Measurements from ENCODE around the gene FNDC3B. TPM values are rescaled to one million over a fixed set of nuclear protein-coding genes. Genes with fewer than 3 reads are reported as not detected.

FNDC3B gene
- total RNA-seq, 1 experiment from 2014 or later: 48.6 TPM

DNA sequence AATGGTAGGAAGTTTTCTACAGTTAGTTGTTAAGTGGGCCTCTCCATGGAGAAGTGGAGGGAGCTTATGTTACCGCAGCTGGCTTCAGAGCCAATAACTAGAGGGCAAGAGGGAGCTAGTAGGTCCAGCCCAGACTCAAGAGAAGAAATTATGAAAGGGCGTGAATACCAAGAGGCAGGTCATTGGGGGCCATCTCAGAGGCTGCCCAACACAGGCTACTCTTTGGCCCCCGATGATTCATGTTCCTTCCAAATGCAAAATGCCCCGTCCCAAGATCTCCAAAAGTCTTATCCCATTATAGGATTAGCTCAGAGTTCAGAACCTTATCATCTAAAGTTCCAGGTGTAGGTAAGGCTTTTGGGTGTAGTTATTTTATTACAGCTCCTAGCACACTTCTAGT is 94.5 kb downstream of the FNDC3B start:
- Histone ChIP-seq H3K9me3 (ENCODE audit: low read length) (no peaks in the 10 kb centered on the region), H4K20me1 (ENCODE audit: low read length) (no peaks in the 10 kb centered on the region), H3K9ac (ENCODE audit: low read length) (no peak overlapping the region), H3K4me1 (ENCODE audit: insufficient read depth, low read length) (peaks cover 87% of the 10 kb centered on the region), H3F3A (ENCODE audit: low read length, unreplicated experiment) (peaks cover 11% of the 10 kb centered on the region), H2AFZ (ENCODE audit: low read length) (no peak overlapping the region), H3K4me3 (ENCODE audit: low read length) (no peak overlapping the region), H3K27ac (ENCODE audit: low read length) (no peak overlapping the region), H3K36me3 (ENCODE audit: low read depth, low read length) (peaks cover 11% of the 10 kb centered on the region), H3K27me3 (ENCODE audit: low read length) (no peaks in the 10 kb centered on the region), H3K9me2 (replicated peaks; ENCODE audit: low read length) (no peaks in the 10 kb centered on the region), H3K79me2 (ENCODE audit: low read length) (peaks cover 80% of the 10 kb centered on the region), H3K4me2 (ENCODE audit: low read length) (no peak overlapping the region)
- TF ChIP-seq CTCF (conservative IDR thresholded peaks at IDR 0.05; ENCODE audit: low read depth, low read length) (no peak), EZH2phosphoT487 (IDR thresholded peaks at IDR 0.05; ENCODE audit: borderline replicate concordance, low read length) (no peak), EZH2 (IDR thresholded peaks at IDR 0.05; ENCODE audit: low read length, unreplicated experiment) (no peak)
- ChIA-PET CTCF (no interaction called here), POLR2A (ENCODE audit: unreplicated experiment) (no interaction called here)
- ATAC-seq: no peak
- intact Hi-C loops (cut with micrococcal nuclease): loop anchor here (5.0 kb wide), 2 partner anchors 167 to 183 kb away; no protein-coding TSS in a partner anchor
- DNase-seq: no peak
- TSS peak; percentile 11 for BruUV-seq (replicated peaks)

DNA sequence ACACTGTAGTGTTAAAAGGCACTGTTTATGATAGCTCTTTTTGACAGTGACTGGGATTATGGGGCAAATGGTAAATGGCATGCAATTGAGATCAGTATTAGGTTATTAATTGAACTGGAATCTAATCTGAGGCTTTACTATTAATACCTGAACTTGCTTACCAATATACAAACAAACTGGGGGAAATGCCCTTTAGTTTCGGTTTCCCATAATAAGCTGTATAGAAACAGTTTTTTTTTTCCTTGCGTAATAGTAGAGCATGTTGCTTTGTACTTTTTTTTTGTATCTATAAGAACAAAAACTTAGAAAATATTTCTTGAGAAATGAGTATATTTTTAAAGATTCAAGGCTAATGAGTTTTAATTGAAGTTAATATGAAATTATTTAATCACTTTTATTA is 95.0 kb downstream of the FNDC3B start:
- intact Hi-C loops (cut with micrococcal nuclease): loop anchor here (5.0 kb wide), 2 partner anchors 167 to 183 kb away; no protein-coding TSS in a partner anchor
- POLR2A ChIA-PET (ENCODE audit: unreplicated experiment): no interaction called here
- H2AFZ ChIP-seq (ENCODE audit: low read length): no peak overlapping the region
- H3K9ac ChIP-seq (ENCODE audit: low read length): no peak overlapping the region
- no peak overlapping the region for H3K27ac ChIP-seq (ENCODE audit: low read length)
- H3K4me3 ChIP-seq (ENCODE audit: low read length): no peak overlapping the region
- no peak for DNase-seq
- TF ChIP-seq CTCF (conservative IDR thresholded peaks at IDR 0.05; ENCODE audit: low read depth, low read length): no peak
- TF ChIP-seq EZH2 (IDR thresholded peaks at IDR 0.05; ENCODE audit: low read length, unreplicated experiment): no peak
- TF ChIP-seq EZH2phosphoT487 (IDR thresholded peaks at IDR 0.05; ENCODE audit: borderline replicate concordance, low read length): no peak
- H3K9me2 ChIP-seq (replicated peaks; ENCODE audit: low read length): no peaks in the 10 kb centered on the region
- no TSS peak for BruUV-seq (replicated peaks)
- ATAC-seq: no peak
- H4K20me1 ChIP-seq (ENCODE audit: low read length): no peaks in the 10 kb centered on the region
- no peaks in the 10 kb centered on the region for H3K27me3 ChIP-seq (ENCODE audit: low read length)
- H3K4me1 ChIP-seq (ENCODE audit: insufficient read depth, low read length): peaks cover 87% of the 10 kb centered on the region
- no peak overlapping the region for H3K4me2 ChIP-seq (ENCODE audit: low read length)
- H3K9me3 ChIP-seq (ENCODE audit: low read length): no peaks in the 10 kb centered on the region
- peaks cover 11% of the 10 kb centered on the region for H3K36me3 ChIP-seq (ENCODE audit: low read depth, low read length)
- CTCF ChIA-PET: no interaction called here
- peaks cover 8% of the 10 kb centered on the region for H3F3A ChIP-seq (ENCODE audit: low read length, unreplicated experiment)
- H3K79me2 ChIP-seq (ENCODE audit: low read length): peaks cover 80% of the 10 kb centered on the region

- DNase-seq (no peak), ATAC-seq (no peak)
- POLR2A ChIA-PET (ENCODE audit: unreplicated experiment): no interaction called here
- Histone ChIP-seq H3K9me3 (ENCODE audit: low read length) (no peaks in the 10 kb centered on the region), H3K9ac (ENCODE audit: low read length) (no peak overlapping the region), H3K9me2 (replicated peaks; ENCODE audit: low read length) (no peaks in the 10 kb centered on the region), H3K79me2 (ENCODE audit: low read length) (peaks cover 88% of the 10 kb centered on the region), H3K4me1 (ENCODE audit: insufficient read depth, low read length) (peaks cover 90% of the 10 kb centered on the region), H3K36me3 (ENCODE audit: low read depth, low read length) (peaks cover 11% of the 10 kb centered on the region), H3K27me3 (ENCODE audit: low read length) (no peaks in the 10 kb centered on the region), H3K27ac (ENCODE audit: low read length) (peak overlapping the region; percentile 91; the same call in 1 of the 2 replicates), H3F3A (ENCODE audit: low read length, unreplicated experiment) (peaks cover 11% of the 10 kb centered on the region), H2AFZ (ENCODE audit: low read length) (no peak overlapping the region), H4K20me1 (ENCODE audit: low read length) (no peaks in the 10 kb centered on the region), H3K4me2 (ENCODE audit: low read length) (no peak overlapping the region), H3K4me3 (ENCODE audit: low read length) (no peak overlapping the region)
- CTCF ChIA-PET: no interaction called here
- TF ChIP-seq EZH2phosphoT487 (IDR thresholded peaks at IDR 0.05; ENCODE audit: borderline replicate concordance, low read length) (no peak), EZH2 (IDR thresholded peaks at IDR 0.05; ENCODE audit: low read length, unreplicated experiment) (no peak), CTCF (conservative IDR thresholded peaks at IDR 0.05; ENCODE audit: low read depth, low read length) (no peak)
- no TSS peak for BruUV-seq (replicated peaks)
- intact Hi-C loops (cut with micrococcal nuclease): no loop called here
Observed at GRCh38 chr3:172135185-172135584, 95.8 kb downstream of the FNDC3B start.
